GM19240 (cell line): ENCODE data around the gene DPP6.
"Not testable (repeated sequence)": the region's sequence is repeated elsewhere in the genome, so short reads cannot be mapped to it uniquely, and the experiment has no call there.

ENCODE experiments used
- DNase-seq: peaks from one replicate; pipeline ENCODE4 v3.0.0; 2011; ENCODE audit warnings: low spot score; ENCODE audit not compliant: insufficient read length

Gene DPP6

DNA sequence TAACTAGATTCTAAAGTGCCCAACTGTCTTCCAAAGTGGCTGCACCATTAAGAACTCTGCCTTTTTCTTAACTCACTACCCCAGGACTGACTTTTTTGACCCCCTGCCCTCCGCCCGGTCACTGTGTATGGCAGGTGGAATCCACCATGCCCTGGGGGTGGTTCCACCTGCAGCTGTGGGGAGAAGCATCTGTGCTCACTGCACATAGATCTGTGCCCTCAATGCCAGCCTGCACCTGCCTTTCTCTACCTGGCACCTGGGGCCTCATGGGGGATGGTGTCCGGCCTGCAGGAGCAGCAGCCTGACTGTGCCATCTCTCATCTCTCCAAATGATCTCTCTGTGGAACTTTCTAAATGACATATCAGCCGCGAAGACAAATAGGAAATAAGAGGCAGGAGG lies 597.2 kb downstream of the DPP6 start:
- no peak for DNase-seq

DNA sequence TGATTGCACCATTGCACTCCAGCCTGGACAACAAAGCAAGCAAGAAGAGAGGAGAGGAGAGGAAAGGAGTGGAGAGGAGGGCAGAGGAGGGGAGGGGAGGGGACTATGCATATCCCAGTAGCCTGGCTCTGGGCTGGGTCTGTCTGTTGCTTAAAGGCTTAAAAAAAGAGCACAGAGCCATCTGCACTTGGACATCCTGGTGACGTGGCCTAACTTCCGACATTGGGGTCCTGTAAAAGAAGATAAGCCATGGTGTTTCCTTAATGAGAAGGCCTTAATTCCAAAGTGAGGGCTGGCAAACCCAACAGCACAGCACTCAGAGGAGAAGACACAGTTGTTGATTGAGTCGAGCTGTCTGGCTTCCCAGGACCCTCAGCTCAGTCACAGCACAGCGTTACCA lies 598.1 kb downstream of the DPP6 start:
- DNase-seq, result no peak

DNA sequence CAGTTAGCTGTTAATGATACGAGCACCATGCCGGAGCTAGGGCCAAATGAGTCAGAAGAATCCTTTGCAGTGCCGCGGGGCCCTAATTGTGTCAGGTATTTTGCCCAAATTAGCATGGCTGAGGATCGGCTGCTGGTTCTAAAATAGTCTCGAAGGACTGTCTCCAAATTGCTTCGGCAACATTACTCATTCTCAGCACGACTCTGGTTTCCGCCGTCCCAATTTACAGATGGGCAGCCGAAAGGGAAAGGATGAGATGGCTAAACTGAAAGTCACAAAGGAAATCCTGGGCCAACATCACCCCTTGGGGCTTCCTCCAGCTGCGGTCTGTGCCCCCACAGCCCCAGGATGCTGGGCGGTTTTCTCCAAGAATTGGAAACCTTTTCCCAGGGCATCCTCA lies 599.3 kb downstream of the DPP6 start:
- no peak for DNase-seq

DNA sequence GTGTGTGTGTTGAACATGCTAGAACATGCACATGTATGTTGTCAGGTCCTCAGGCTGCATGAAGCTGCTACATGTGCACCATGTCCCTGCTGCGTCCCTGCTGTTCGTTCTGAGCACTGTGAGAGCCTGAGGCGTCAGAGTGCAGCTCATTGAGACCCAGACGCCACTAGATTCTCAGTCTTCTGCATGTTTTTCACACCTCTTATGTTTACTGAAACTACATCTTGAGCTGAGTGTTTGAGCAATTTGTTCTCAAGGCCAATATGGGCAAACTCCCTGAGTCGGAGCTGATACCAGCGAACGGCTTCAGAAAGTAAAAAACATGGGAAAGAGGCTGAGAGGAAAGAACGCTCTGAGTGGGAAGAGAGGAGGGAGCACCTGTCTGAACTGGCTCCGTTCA lies 600.4 kb downstream of the DPP6 start:
- DNase-seq, result no peak

DNA sequence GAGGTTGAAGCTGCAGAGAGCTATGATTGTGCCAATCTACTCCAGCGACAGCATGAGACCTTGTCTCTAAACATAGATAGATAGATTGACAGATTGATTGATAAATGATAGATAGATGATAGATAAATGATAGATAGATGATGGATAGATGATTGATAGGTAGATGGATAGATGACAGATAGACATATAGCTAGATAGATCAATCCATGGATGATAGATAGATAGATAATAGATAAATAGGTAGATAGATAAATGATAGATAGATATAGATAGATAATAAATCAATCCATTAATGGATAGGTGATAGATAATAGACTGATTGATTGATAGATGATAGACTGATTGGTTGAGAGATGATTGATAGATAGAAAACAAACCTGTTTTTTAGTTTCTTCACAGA lies 601.1 kb downstream of the DPP6 start:
- DNase-seq, result no peak

DNA sequence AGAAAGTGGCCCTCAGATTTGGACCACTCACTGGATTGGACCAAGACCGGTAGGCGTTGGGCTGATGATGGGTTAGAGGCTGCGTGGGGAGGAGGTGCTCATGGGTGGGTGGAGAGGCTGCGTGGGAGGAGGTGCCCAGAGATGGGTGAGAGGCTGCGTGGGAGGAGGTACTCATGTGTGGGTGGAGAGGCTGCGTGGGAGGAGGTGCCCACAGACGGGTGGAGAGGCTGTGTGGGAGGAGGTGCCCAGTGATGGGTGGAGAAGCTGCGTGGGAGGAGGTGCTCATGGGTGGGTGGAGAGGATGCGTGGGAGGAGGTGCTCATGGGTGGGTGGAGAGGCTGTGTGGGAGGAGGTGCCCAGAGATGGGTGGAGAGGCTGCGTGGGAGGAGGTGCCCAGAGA lies 604.4 kb downstream of the DPP6 start:
- DNase-seq, result no peak

DNA sequence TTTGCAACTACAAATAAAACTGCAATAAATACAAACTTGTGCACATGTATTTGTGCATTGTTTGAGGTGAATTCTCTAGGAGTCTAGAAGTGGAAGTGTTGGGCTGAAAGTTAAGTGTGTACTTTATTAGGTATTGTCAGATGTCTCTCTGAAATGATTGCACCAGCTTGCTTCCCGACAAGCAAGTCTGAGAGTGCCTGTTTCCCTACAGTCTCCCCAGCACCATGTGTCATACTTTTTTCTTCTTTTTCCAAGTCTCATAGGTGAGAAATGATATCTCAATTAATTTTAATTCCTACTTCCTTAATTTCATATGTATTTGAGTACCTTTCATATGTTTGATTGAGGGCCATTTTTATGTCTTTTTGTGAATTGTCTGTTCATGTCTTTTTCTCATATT lies 614.6 kb downstream of the DPP6 start:
- no peak for DNase-seq

DNA sequence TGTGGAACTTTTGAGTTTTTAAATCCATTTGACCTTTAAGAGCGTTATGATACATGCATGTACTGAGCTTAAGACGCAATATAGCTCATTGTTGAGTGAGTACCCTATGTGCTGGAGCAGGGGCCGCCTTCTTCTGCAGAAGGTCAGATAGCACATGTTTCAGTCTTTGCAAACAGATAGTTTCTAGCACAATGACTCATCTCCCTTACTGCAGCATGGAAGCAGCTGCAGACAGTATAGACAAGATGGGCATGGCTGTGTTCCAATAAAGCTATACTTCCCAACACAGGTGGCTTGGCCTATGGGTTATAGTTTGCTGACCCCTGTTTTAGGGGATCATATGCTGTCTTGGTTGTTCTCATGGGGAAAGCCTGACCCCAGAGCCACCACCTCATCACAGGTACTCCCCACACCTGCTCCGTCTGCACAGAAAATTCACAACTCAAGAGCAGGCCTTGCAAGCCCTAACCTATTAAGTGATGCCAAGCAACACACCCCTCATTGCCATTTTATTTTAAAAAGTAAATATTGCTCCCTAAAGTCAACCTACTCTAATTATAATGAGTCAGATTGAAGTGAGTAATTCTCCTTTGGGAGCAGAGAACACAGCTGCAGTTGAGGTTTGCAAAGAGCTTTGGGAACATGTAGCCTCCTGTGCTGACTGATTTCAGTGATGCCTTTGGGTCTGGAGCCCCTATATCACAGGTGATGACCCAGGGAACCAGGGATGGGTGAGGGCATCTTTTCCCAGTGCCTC lies 620.6 kb downstream of the DPP6 start:
- no peak for DNase-seq

DNA sequence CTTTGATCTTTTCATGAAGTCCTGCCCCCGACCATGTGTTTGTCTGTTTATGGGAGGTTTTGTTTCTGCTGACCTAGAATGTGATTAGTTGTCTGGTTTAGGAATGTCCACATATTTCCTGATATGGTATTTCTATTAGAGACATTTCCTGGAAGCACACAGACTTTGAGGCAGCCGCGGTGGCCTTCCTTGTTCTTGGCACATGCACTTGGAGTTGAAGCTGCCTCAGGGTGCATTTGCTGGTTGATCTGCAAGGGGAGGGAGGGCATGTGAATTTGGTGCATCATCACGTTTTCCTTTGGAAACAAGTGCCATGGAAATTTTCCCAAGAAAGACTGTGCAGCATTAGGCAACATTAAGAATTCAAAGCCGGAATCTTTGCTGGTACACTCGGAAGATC lies 622.0 kb downstream of the DPP6 start:
- DNase-seq, result no peak

DNA sequence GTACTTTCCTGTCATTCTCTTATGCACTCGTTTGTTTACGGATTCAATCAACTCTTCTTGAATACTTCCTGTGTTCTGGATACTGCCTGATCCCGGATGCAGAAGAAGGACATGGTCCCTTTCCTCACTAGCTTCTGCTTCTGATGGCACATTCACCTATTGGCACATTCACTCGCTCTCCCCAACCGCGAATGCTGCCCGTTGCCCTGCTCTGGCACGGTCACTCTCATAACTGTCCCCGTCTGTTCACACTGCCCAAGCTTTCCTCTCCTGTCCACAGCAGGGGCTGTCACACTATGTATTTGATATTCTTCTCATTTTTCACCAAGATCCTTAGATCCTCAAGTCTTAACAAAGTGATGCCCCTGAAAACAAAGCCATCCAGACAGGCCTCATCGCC lies 623.4 kb downstream of the DPP6 start:
- DNase-seq, result no peak

DNA sequence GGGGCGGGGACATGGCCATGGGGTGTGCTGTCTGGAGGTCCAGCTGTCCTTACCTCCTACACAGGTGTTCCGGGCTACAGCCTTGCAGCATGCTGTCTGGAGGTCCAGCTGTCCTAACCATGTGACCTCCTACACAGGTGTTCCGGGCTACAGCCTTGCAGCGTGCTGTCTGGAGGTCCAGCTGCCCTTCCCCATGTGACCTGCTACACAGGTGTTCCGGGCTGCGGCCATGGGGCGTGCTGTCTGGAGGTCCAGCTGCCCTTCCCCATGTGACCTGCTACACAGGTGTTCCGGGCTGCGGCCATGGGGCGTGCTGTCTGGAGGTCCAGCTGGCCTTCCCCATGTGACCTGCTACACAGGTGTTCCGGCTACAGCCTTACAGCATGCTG lies 623.8 kb downstream of the DPP6 start:
- not testable (repeated sequence) for DNase-seq

DNA sequence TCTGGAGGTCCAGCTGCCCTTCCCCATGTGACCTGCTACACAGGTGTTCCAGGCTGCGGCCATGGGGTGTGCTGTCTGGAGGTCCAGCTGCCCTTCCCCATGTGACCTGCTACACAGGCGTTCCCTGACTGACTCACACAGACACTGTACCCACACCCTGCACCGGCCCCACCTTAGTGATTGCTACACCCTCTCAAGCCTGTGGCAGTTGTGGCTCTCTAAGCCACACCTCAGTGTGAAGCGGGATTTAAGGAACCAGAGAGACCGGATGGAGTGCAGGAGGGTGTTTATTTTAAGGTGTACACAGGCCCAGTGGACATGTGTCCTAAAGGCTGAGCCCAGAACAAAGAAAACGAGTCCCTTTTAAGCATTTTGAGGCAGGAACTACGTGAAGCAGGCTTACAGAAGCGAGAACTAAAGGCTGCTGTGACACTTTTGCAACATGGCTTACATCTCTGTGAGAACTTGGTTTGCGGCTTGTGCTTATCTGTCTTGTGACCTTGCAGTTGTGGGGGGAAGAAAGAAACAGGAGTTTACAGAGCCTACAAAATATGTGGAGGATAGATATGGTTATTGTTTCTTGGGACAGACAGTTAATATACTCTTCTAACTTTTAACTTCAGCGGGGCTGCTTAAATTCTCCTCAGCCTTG lies 624.4 kb downstream of the DPP6 start:
- DNase-seq, result no peak

DNA sequence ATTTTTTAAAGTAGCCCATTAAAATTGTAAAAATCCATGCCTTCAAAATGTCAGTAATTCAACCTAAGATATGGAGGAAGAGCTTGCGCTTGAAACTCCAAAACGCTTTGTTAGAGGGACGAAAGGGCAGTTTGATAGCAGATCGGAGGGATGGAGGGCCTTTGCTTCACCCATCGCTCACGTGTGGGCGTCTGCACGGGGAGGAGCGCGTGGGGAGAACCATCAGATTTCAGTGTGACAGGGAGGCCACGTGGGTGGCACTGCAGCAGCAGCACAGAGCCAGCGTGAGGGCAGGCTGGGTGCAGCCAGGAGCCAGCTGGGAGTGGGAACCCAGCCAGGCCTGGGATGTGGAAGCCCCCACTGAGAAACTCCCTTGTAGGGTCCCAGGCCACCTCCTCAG lies 625.3 kb downstream of the DPP6 start:
- DNase-seq, result no peak

DNA sequence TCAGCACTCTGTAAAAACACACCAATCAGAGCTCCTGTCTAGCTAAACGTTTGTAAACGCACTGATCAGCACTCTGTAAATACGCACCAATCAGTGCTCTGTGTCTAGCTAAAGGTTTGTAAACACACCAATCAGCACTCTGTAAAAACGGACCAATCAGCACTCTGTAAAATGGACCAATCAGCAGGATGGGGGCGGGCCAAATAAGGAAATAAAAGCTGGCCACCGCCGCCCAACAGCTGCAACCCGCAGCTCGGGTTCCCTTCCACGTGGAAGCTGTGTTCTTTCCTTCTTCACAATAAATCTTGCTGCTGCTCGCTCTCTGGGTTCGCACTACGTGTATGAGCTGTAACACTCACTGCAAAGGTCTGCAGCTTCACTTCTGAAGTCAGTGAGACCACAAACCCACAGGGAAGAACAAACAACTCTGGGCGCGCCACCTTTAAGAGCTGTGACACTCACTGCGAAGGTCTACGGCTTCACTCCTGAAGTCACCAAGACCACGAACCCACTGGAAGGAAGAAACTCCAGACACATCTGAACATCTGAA lies 625.9 kb downstream of the DPP6 start:
- DNase-seq, result not testable (repeated sequence)

DNA sequence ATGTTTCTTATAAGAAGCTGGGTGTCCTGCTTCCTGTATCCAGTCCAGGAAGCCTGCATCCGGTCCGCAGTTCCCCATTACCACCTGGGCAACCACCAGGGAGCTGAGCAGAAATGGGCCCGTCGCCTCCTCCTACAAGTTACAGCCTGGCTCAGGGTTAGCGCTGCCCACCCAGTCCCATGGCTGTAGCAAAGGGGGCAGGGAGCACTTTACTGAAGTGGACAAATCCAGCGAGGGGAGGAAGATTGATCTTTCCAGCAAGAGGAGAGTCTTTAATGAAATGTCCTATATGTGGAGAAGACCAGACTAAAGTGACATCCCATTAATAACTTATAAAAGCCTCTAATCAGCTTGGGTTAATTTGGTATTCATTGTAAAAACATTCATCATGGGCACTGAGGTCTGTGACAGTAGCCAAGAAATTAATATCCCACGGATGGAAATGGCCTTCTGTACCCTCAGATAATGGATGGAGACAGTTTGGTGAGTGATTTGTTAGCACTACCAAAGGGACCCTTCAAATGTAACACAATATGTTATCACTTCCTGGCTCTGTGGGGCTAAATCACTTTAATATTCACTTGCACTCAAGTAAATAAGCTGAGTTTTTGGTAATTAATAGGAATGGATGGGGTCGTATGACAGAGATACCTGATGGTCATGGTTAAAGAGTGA lies 627.3 kb downstream of the DPP6 start:
- no peak for DNase-seq

DNA sequence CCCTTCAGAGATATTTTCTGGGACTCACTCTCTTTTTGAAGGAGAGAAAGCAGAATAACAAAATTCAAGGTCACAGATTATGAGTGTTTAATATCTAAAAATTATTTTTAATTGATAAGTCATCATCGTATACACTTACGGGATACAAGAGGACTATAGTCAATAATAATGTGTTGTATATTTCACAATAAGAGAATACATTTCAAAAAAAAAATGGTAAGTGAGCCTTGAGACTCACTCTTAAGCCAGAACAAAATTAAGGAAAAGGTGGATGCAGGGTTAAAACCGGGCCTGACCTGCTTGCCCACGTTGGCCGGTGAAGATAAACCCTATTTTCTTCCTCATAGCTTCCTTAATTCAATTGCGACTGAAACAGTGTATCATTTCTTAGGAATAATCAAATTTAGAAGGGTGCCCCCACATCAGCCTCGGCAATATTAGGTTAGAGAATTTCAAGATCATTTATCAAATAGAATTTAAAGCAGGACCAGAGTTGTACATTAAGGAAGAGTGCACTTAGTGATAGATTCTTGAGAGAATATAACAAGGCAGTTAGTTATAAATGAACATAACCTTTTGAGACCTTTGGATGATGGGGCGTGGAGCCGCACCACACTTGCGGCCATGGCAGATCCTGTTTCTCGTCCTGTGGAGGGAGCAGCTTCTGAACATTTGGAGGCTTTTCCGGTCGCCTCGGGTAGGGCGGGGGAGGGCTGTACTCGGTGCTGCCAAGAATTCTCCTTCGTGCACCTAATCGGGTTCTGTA lies 628.9 kb downstream of the DPP6 start:
- DNase-seq, result no peak

DNA sequence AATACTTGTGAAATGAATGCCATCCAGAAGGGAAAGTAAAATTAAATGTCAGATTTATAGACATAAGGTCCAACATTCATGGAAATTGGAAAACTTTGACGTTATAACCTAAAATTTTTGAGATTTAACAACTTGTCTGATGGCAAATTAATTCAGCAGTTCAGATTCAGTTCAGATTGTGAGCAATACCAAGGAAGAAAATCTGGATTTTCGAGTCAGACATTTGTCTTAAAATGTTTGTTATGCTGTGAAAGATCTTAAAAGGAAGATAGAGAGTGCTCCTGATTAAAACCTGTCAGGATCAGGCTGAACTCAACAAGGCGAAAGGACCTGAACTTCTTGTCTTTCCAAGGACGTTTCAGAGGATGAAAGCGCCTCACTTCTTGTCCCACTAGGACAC lies 629.8 kb downstream of the DPP6 start:
- DNase-seq, result no peak

DNA sequence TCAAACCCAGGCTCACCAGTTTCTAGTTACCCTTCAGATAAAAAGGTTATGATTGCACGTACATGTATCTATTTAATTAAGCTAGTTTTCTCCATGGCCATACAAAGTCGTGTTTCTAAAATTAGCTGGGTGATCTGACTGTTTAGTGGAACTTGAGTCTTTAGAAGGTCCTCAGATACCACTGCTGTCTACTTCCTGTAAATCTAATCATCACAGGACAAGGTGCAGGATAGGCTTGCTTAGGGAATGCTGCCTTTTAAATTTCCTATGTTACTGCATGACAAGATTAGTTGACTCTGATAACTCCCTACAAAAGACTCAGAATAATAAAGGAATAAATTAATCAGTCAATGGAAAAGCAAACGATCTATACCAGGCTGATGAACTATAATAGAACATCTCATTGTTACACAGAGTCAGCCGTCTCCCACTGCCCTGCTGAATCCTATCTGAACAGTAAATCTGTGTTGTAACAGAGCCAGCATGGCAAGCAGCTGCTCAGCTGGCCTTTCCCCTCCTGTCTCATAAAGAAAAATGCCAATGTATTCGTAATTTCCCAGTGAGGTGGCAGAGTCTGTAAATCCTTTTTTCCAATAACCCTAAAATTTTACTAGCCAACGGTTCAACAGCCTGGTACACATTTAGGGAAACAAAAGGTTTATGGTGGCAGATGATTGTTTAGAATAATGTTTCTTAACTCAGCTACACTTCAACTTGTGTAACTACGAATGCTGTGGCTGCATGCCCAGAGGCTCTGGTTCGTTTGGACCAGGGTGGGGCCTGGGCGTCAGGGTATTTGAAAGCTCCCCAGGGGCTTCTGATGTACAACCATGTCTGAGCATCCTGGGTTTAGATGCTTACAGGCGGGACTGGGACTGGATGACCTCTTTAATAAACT lies 632.7 kb downstream of the DPP6 start:
- DNase-seq, result no peak

DNA sequence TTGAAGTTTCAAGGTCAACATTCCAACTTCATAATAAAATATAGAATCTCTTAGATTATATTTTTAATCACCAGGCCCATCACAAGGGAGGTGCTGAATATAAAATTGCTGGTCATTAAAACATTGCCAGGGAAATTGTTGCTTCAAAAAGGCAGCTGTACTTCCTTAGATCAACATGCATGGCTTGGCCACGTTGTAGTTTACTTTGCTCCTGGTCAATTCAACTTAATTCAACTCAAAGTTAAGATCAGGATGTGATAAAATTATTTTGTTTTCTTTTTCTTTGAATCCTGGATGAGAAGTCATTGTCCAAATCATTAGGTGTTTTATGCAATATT lies 633.3 kb downstream of the DPP6 start:
- DNase-seq, result no peak

DNA sequence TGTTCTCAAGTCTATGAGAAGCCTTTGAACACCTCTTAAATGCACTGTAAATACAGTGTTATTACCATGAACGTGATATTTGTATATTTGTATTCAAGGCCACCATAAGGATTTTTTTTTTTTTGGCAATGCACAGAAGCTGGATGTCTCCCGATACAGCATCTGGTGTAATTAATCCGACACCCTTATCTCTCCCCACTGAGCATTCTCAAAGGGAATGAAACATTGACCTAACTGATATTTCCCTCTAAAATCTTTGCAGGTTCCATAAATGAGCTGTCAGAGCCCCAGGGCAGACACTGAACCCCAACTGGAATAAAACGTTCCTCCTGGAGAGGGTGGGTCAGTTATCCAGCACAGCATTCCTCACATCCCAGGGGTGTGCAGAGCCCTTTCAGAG lies 634.1 kb downstream of the DPP6 start:
- no peak for DNase-seq

DNA sequence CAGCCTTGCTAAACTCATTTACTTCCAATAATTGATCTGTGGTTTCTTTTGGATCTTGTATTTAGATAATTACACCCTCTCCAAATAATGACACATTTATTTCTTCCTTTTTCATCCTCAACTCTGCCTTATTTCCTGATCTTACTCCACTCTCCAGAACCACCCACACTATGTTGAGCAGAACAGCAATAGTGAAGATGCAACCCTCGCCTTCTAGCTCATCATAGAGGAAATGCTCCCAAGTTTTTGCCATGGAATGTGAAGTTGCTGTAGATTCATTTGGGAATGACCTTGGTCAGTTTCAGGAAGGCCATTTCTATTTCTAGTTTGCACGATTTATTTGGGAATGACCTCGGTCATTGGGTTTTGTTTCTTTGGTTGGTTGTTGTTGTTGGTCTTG lies 636.8 kb downstream of the DPP6 start:
- DNase-seq, result no peak
